SK-N-MC (cell line): ENCODE measurements around the gene CBX5.

Experiments used
- EZH2 ChIP-seq: fragments of 200-600 bp; sonication (generic); IDR thresholded peaks from one replicate; pipeline ENCODE4 v1.6.1; 2017; ENCODE audit warnings: antibody characterized with exemption
- POLR2AphosphoS5 ChIP-seq: IDR thresholded peaks from 2 replicates; pipeline ENCODE4 v1.6.1; 2012; ENCODE audit warnings: mild to moderate bottlenecking, low read depth, low read length, borderline replicate concordance

GRCh38 chr12:54187075-54187474, 92.8 kb downstream of the CBX5 start:
- no peak for TF ChIP-seq EZH2
- TF ChIP-seq POLR2AphosphoS5, result no peak
